Stimulated activated CD8-positive, alpha-beta memory T cell treated with anti-CD3 and anti-CD28 coated beads, Interleukin-12 subunit alpha, Interleukin-12 subunit beta, amount 100 ng/mL, for 1 hour (primary cell): ENCODE results near the gene FOXI1.

Experiments used
- DNase-seq: peaks from one replicate; pipeline ENCODE4 v3.0.0-alpha.2; 2020; ENCODE audit warnings: low read depth

Gene FOXI1

GRCh38 chr5:170105642-170106611 is at the start of gene FOXI1:
FOXI1 (plus strand) TSS chr5:170105897; CDS start chr5:170105958, 61 bp downstream.
- DNase-seq: no peak

DNA sequence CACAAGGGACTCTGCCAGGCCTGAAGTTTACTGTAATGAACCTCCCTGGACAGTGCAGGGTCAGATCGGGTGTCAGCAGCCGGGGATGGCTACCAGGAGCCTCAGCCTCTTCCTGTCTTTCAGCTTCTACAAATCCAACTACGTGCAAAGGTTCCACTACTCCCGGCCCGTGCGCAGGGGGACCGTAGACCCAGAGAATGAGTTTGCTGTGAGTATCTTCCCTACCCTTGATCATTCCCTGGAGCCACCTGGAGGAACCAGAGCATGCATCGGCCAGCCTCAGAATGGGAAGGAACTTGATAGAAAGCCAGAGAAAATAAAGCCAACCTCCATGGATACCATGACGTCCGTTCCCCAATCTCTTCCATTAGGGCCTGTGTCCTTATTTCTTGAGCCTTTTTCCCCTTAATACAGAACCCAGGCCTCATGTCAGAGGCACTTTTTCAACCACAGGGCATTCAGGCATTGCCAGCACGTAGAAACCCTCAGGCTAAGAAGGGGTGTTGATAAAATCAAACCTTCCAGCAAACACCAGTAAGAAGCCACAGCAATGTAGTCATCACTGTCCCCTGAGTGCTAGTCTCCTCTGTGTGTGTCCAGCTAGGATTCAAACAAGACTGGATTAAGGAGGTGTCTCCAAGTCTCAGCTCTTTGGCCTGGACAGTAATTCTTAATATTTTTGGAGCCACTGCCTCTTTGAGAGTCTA is 49.0 kb upstream of the FOXI1 start:
- no peak for DNase-seq

DNA sequence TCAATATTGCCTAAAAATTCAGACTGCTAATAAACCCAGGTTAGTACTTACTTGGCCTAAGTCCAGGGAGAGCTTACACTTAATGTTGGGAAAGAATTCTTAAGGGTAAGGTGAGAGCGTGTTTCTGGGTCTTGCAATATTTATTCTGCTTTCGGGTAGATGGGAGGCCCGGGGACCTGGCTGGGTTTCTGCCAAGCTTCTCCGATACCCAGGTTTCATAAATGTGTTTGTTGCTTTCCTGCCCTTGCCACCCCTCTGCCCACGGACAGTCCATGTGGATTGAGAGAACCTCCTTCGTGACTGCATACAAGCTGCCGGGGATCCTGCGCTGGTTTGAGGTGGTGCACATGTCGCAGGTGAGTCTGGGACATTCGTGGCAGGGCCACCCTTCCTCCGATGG is 48.4 kb upstream of the FOXI1 start:
- DNase-seq: no peak

- DNase-seq: no peak
These were observed 46.5 kb upstream of the FOXI1 start for GRCh38 chr5:170059221-170059620.

DNA sequence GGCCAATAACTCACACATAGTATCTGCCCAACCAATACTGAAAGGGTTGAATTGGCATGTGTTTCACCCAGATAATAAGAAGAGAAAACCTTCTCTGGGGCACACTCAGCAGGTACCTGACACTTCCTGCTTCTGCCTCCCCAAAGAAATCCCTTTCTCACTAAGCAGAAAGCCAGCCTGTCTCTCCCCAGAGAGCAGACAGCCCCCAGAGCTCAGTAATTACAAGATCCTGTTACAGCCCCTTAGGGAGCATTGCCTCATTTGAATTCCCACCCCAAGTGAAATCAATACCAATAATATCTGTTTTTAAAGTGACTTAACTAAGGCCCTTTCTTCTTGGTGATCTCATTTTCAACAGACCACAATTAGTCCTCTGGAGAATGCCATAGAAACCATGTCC is 38.5 kb upstream of the FOXI1 start:
- no peak for DNase-seq

DNA sequence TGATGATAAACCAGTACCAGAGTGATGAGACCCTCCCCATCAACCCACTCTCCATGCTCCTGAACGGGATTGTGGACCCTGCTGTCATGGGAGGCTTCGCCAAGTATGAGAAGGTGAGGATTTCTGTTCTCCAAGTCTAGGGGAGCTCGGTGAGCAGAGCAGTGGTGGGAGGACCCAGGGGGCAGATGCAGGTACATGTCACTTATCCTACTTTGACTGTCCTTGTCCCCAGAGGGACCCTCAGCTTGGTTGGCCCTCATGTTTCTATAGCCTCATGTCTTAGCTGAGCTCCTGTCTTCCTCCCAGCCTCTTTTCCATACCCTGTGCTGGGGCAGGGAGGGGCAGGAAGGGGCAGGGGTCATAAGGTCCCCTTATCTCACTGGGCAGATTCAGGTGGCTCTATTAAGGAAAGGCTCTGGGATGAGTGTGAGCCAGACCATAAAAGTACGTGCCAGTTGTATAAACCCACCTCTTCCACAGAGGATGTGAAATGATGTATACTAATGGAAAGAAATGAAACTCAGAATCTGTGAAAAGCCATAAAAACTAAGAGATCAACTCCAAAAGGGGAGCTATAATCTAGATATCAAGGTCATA is 38.0 kb upstream of the FOXI1 start:
- DNase-seq: no peak

DNA sequence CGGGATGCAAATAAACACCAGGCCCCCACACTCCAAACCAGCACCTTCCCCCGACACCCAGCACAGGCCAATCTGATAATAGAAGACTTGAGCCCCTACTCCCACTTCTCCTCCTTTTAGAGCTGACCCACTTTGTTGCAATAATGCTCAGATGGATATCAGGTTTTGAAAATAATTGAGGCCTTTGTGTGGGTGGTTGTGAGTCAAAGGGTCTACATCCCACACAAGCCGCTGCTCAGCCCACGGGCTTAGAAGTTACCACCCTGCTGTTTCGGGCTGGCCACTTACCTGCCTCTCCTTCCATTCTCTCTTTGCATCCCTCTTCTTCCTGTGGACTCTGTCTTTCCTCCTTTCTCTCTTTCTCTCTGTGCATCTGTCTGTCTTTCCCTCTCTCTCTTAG is 36.2 kb upstream of the FOXI1 start:
- DNase-seq: no peak

DNA sequence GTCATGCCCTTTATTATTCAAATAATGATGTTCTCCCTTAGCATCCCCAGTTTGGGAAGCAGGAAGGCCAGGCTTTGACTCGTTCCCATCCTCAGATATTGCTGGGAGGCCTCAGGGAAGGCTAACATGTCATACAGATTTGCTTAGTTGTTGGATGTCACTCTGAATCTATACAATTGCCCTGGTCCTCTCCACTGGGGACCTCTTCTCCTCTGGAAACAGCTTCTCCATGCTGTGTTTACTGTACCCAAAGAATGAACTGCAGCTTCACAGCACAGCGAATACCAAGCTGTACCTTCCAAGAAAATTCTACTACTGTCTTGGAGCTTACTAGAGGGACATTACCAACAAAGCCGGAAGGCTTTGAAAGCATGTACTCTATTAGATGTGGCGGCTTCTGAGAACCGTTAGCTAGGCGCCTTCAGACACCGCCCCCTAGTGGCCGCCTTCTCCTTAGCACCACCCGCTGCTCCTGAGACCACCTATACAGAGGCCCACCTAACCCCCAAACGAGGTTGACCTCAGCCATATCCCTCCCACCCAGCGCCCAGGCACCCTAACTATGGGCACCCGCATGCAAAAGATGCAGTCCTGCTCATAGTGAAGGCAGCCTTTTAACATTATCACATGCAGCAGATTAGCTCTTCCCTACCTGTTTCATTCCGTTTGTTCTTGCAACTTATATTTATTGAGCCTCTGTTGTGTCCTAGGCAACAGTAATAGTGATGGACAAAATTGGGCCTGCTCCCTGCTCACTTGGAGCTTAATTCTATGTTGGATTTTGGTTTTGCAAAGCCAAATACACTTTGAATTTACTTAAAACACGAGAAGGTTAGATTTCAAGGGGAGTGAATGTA is 34.9 kb upstream of the FOXI1 start:
- DNase-seq: no peak

- DNase-seq: no peak
These were observed 33.9 kb upstream of the FOXI1 start for GRCh38 chr5:170071748-170072147.

DNA sequence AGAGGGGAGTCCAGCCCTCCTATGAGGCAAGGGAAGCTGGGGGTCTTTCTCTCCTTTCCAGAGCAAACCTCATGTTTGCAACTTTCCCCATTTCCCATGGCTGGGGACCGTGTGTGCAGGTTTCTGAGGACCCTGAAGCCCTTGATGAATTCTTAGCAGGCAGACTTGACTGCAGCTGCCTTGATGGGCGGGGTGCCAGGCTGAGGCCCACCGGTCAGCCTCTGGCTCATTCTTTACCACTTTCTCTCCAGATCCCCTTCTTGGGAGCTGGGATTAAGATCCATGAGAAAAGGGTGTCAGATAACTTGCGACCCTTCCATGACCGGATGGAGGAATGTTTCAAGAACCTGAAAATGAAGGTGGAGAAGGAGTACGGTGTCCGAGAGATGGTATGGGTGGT is 30.0 kb upstream of the FOXI1 start:
- DNase-seq: no peak

DNA sequence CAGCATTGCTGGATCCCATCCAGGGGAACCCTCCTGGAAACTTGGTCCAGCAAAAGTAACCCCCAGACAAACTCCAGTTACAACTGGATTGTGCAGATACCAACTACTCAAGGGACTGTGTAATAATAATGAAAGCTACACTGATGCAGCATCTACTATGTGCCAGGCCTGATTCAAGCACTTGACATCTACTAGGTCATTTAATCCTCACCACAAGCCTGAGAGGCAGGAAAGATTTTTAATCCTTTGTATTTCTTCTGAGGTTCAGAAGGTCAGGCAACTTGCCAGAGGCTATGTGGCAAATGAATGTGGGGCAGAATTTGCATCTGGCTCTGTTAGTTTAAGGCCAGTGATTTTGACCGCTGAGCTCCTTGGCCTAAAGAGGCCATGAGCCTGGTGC is 29.5 kb upstream of the FOXI1 start:
- DNase-seq: no peak

DNA sequence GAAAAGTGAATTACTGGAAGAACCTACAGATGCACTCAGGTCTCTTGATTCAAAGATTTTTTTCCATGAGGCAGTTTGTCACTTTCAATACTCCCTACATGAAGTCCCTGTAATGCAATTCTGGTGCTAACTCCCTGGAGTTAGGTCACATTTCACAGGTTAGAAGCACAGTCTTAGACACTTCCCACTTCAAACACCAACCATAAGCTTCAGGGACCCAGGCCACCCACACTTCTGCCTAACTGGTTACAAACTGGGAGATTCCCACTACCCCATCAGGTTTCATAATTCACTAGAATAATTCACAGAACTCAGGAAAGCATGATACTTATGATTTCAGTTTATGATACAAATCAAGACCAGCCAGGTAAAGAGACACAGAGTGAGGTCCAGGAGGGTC is 29.0 kb upstream of the FOXI1 start:
- DNase-seq: no peak

- no peak for DNase-seq
These were observed 28.2 kb upstream of the FOXI1 start for GRCh38 chr5:170077526-170077925.

- no peak for DNase-seq
These were observed 27.2 kb upstream of the FOXI1 start for GRCh38 chr5:170078458-170078857.

- no peak for DNase-seq
These were observed 26.8 kb upstream of the FOXI1 start for GRCh38 chr5:170078931-170079330.

DNA sequence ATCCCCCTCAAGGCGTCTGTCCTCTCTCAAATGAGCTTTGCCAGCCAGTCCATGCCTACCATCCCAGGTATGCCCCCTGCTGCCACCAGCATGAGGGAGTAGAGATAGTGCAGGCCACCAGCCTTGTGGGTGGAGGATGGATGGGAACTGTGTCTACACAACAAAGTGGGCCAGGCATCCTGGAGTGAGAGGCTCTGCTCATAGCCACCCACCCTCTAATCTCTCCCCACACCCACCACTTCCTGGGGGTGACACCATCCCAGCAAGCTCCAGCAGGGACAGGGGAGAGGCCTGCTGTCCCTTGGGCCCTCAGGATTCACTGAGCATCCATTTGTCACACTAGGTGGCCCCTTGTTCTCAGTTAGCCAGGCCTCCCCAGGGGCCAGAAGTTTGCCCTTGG is 25.5 kb upstream of the FOXI1 start:
- DNase-seq: no peak

- DNase-seq: no peak
These were observed 24.8 kb upstream of the FOXI1 start for GRCh38 chr5:170080786-170081445.

DNA sequence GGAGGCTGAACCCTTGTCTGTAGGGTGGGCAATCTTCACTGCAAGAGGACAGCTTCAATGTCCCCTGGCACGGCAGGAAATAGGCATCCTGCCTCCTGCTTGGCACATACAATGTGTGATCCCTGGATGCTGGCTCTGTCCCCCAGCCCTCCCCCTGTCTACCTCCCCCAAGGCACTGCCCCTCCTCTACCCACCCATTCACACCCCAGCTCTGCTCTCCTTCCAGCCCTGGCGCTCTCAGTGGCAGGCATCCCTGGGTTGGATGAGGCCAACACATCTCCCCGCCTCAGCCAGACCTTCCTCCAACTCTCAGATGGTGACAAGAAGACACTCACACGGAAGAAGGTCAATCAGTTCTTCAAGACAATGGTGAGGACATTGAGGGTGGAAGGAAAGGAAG is 24.1 kb upstream of the FOXI1 start:
- no peak for DNase-seq

GRCh38 chr5:170082701-170083100 is 23.0 kb upstream of the FOXI1 start:
- no peak for DNase-seq

DNA sequence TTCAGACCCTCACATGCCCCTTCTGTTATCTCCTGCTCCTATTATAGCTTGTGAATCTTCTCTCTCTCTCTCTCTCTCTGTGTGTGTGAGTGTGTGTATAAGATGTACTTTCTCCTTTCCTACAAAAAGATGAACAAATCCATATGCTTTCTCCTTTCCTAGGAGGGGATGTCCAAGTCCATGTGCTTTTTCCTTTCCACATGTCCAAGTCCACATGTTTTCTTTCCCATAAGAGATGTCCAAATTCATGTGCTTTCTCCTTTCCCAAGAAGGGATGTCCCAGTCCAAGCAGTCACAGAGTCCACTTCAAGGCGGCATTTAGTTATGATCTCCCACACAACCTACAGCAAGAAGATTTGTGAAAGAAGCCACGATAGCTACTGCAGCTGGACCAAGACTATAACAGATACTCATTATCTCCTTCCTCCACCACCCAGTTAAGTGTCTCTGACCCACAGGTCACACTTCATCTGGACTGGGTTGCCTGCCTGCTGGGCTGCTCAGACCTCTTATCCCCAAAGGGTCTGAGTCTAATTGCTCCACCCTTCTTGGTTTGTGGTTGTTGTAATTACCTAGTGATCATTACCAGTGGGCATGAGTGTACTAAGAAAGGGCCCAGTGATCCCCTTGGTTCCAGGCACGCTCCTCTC is 18.4 kb upstream of the FOXI1 start:
- no peak for DNase-seq
